Measurements from ENCODE around the gene ZBTB9.

The ZBTB9 gene

DNA sequence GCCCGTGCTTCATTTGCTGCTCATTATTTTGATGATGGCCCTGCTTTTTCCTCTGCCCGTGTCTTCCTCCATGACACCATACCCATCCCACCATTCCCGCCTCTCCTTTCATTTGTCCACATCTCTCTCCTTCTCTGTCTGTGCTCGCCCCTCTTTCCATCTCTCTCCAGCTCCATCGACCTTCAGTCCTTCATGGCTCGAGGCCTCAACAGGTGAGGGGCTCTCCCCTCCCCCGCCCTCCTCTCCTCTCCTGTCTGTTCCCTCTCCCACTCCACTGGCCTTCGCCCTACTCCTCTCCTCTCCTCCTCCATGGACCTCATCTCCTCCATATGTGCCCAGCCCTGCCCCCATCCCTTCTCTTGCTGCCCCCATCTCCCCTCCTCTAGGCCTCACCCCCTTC is 12.1 kb upstream of the ZBTB9 start:
- Histone ChIP-seq H3F3A (ENCODE audit: low read depth) (no peaks in the 10 kb centered on the region), H3K79me2 (ENCODE audit: insufficient read depth, low read length) (no peaks in the 10 kb centered on the region), H3K4me3 (ENCODE audit: low read length, poor library complexity, severe bottlenecking) (no peak overlapping the region), H3K9me2 (replicated peaks; ENCODE audit: low read depth, low read length) (no peaks in the 10 kb centered on the region), H3K4me1 (ENCODE audit: insufficient read depth, low read length, poor library complexity, severe bottlenecking) (no peaks in the 10 kb centered on the region), H3K9ac (ENCODE audit: low read depth, low read length, poor library complexity, severe bottlenecking) (no peak overlapping the region), H3K9me3 (ENCODE audit: insufficient read depth, low read depth, low read length) (no peaks in the 10 kb centered on the region), H4K20me1 (ENCODE audit: insufficient read depth, low read length, poor library complexity, severe bottlenecking) (no peaks in the 10 kb centered on the region), H3K27me3 (ENCODE audit: insufficient read depth, low read length, poor library complexity, severe bottlenecking) (no peaks in the 10 kb centered on the region), H2AFZ (ENCODE audit: low read length) (no peak overlapping the region), H3K4me2 (ENCODE audit: low read depth, low read length, poor library complexity, severe bottlenecking) (no peak overlapping the region), H3K36me3 (ENCODE audit: insufficient read depth, low read length) (peaks cover 44% of the 10 kb centered on the region; the same call in 1 of the 2 replicates)
- TF ChIP-seq, protein P1, sequence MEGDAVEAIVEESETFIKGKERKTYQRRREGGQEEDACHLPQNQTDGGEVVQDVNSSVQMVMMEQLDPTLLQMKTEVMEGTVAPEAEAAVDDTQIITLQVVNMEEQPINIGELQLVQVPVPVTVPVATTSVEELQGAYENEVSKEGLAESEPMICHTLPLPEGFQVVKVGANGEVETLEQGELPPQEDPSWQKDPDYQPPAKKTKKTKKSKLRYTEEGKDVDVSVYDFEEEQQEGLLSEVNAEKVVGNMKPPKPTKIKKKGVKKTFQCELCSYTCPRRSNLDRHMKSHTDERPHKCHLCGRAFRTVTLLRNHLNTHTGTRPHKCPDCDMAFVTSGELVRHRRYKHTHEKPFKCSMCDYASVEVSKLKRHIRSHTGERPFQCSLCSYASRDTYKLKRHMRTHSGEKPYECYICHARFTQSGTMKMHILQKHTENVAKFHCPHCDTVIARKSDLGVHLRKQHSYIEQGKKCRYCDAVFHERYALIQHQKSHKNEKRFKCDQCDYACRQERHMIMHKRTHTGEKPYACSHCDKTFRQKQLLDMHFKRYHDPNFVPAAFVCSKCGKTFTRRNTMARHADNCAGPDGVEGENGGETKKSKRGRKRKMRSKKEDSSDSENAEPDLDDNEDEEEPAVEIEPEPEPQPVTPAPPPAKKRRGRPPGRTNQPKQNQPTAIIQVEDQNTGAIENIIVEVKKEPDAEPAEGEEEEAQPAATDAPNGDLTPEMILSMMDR (conservative IDR thresholded peaks at IDR 0.05; ENCODE audit: low read length) = no peak

DNA sequence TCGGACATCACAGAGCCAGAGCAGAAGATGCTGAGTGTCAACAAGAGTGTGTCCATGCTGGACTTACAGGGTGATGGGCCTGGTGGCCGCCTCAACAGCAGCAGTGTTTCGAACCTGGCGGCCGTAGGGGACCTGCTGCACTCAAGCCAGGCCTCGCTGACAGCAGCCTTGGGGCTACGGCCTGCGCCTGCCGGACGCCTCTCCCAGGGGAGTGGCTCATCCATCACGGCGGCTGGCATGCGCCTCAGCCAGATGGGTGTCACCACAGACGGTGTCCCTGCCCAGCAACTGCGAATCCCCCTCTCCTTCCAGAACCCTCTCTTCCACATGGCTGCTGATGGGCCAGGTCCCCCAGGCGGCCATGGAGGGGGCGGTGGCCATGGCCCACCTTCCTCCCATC is 11.4 kb upstream of the ZBTB9 start:
- TF ChIP-seq, protein P1 (conservative IDR thresholded peaks at IDR 0.05; ENCODE audit: low read length) = no peak
- TF ChIP-seq EZH2phosphoT487 (IDR thresholded peaks at IDR 0.05; ENCODE audit: borderline replicate concordance) = no peak
- Histone ChIP-seq H3K4me3 (ENCODE audit: low read length, poor library complexity, severe bottlenecking) (no peak overlapping the region), H3K4me2 (ENCODE audit: low read depth, low read length, poor library complexity, severe bottlenecking) (no peak overlapping the region), H3K27me3 (ENCODE audit: insufficient read depth, low read length, poor library complexity, severe bottlenecking) (no peaks in the 10 kb centered on the region), H4K20me1 (ENCODE audit: insufficient read depth, low read length, poor library complexity, severe bottlenecking) (no peaks in the 10 kb centered on the region), H3K9me3 (ENCODE audit: insufficient read depth, low read depth, low read length) (no peaks in the 10 kb centered on the region), H3K79me2 (ENCODE audit: insufficient read depth, low read length) (no peaks in the 10 kb centered on the region), H2AFZ (ENCODE audit: low read length) (no peak overlapping the region), H3K36me3 (ENCODE audit: insufficient read depth, low read length) (peaks cover 37% of the 10 kb centered on the region; the same call in 1 of the 2 replicates), H3K4me1 (ENCODE audit: insufficient read depth, low read length, poor library complexity, severe bottlenecking) (no peaks in the 10 kb centered on the region), H3F3A (ENCODE audit: low read depth) (no peaks in the 10 kb centered on the region), H3K9me2 (replicated peaks; ENCODE audit: low read depth, low read length) (no peaks in the 10 kb centered on the region), H3K9ac (ENCODE audit: low read depth, low read length, poor library complexity, severe bottlenecking) (no peak overlapping the region)

DNA sequence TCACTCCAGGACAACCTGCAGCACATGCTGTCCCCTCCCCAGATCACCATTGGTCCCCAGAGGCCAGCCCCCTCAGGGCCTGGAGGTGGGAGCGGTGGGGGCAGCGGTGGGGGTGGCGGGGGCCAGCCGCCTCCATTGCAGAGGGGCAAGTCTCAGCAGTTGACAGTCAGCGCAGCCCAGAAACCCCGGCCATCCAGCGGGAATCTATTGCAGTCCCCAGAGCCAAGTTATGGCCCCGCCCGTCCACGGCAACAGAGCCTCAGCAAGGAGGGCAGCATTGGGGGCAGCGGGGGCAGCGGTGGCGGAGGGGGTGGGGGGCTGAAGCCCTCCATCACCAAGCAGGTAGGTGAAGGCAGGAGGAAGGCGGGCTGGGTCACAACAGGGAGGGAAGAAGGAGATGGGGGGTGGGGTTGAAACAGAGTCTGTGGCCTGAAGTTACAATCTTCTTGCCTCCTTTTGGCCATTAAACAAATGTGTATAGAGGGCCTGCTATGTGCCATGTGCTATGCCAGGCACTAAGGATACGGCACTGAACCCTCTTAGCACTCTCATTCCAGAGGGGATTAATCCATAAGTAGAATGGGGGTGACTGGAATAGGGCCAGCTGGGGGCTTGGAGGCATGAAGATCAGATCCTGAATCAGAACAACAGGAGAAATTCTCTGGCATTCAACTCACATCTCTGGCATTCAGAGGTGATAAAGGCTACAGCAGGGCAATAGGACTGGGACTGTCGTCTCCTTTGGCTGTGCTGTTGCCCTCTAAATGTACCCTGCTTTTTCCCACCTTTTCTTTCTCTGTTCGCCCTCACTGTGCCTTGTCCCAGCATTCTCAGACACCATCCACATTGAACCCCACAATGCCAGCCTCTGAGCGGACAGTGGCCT is 10.5 kb upstream of the ZBTB9 start:
- Histone ChIP-seq H3K4me3 (ENCODE audit: low read length, poor library complexity, severe bottlenecking) (no peak overlapping the region), H3K36me3 (ENCODE audit: insufficient read depth, low read length) (peaks cover 28% of the 10 kb centered on the region; the same call in 1 of the 2 replicates), H3F3A (ENCODE audit: low read depth) (no peaks in the 10 kb centered on the region), H3K27me3 (ENCODE audit: insufficient read depth, low read length, poor library complexity, severe bottlenecking) (no peaks in the 10 kb centered on the region), H3K9ac (ENCODE audit: low read depth, low read length, poor library complexity, severe bottlenecking) (no peak overlapping the region), H3K79me2 (ENCODE audit: insufficient read depth, low read length) (no peaks in the 10 kb centered on the region), H4K20me1 (ENCODE audit: insufficient read depth, low read length, poor library complexity, severe bottlenecking) (no peaks in the 10 kb centered on the region), H3K4me1 (ENCODE audit: insufficient read depth, low read length, poor library complexity, severe bottlenecking) (no peaks in the 10 kb centered on the region), H3K9me2 (replicated peaks; ENCODE audit: low read depth, low read length) (no peaks in the 10 kb centered on the region), H2AFZ (ENCODE audit: low read length) (no peak overlapping the region), H3K9me3 (ENCODE audit: insufficient read depth, low read depth, low read length) (no peaks in the 10 kb centered on the region), H3K4me2 (ENCODE audit: low read depth, low read length, poor library complexity, severe bottlenecking) (no peak overlapping the region)
- TF ChIP-seq, protein P1 (conservative IDR thresholded peaks at IDR 0.05; ENCODE audit: low read length) = no peak
- no peak for TF ChIP-seq EZH2phosphoT487 (IDR thresholded peaks at IDR 0.05; ENCODE audit: borderline replicate concordance)
